Measurements from ENCODE around the gene TBC1D1.

GRCh38 chr4:38091636-38092035, 200.8 kb downstream of the TBC1D1 start:
- TF ChIP-seq EZH2 (IDR thresholded peaks at IDR 0.05; ENCODE audit: low read length, unreplicated experiment) = no peak
- TF ChIP-seq CTCF (conservative IDR thresholded peaks at IDR 0.05; ENCODE audit: low read depth, low read length) = no peak
- TF ChIP-seq EZH2phosphoT487 (IDR thresholded peaks at IDR 0.05; ENCODE audit: borderline replicate concordance, low read length) = no peak

Data from PC-3 (cell line).